PC-9 (cell line): ENCODE measurements around the gene ULBP1. TPM values are rescaled to one million over a fixed set of nuclear protein-coding genes. Genes with fewer than 3 reads are reported as not detected.
A peak's percentile ranks its signal among the peaks of the same experiment; 100 is the strongest.
"Not testable (repeated sequence)": the region's sequence is repeated elsewhere in the genome, so short reads cannot be mapped to it uniquely, and the experiment has no call there.

ENCODE experiments used
- BruUV-seq: library from RNA; stranded (reverse); fragments of 400-500 nt; replicated peaks from 2 replicates; lab custom pipeline; 2021; lab: Mats Ljungman, UMichigan
- CTCF ChIA-PET: fragments of 300-600 bp; sonication (Branson Sonifier 250); formaldehyde crosslinking; loops from one replicate; lab custom pipeline; 2022; ENCODE audit warnings: antibody characterized with exemption; lab: Charles Lee
- POLR2A ChIA-PET: fragments of 300-600 bp; sonication (Branson Sonifier 250); formaldehyde crosslinking; loops from one replicate; lab custom pipeline; 2022; ENCODE audit warnings: antibody characterized with exemption; ENCODE audit not compliant: unreplicated experiment; lab: Charles Lee
- DNase-seq, 2 experiments: peaks; one replicate each; pipeline versions ENCODE4 v3.0.0 to v3.0.0-alpha.2; 2015 to 2022; ENCODE audit warnings: mixed read lengths in 1 of 2
- H2AFZ ChIP-seq: fragments of 200-600 bp; sonication (generic); 2 replicates; pipeline ENCODE4 v1.8.1; 2017; ENCODE audit warnings: antibody characterized with exemption
- H3F3A ChIP-seq: fragments of 200-600 bp; sonication (generic); 2 replicates; pipeline ENCODE4 v1.8.1; 2017; ENCODE audit warnings: antibody characterized with exemption, mild to moderate bottlenecking, low read depth; ENCODE audit not compliant: insufficient read depth
- H3K27ac ChIP-seq: fragments of 200-600 bp; sonication (generic); 2 replicates; pipeline ENCODE4 v1.6.1; 2016; ENCODE audit warnings: mixed run types
- H3K27me3 ChIP-seq: fragments of 200-600 bp; sonication (generic); 2 replicates; pipeline ENCODE4 v1.6.1; 2016; ENCODE audit warnings: low read depth, mixed run types; ENCODE audit not compliant: insufficient read depth
- H3K36me3 ChIP-seq: fragments of 200-600 bp; sonication (generic); 2 replicates; pipeline ENCODE4 v1.6.1; 2016; ENCODE audit warnings: low read depth, mixed run types
- H3K4me1 ChIP-seq: fragments of 200-600 bp; sonication (generic); replicated peaks from 2 replicates; pipeline ENCODE4 v1.6.1; 2016; ENCODE audit warnings: mixed run types; ENCODE audit not compliant: insufficient read depth
- H3K4me2 ChIP-seq: fragments of 200-600 bp; sonication (generic); 2 replicates; pipeline ENCODE4 v1.6.1; 2017; ENCODE audit warnings: mixed run types
- H3K4me3 ChIP-seq: fragments of 200-600 bp; sonication (generic); 2 replicates; pipeline ENCODE4 v1.6.1; 2016; ENCODE audit warnings: mixed run types
- H3K79me2 ChIP-seq: fragments of 200-600 bp; sonication (generic); 2 replicates; pipeline ENCODE4 v1.6.1; 2017; ENCODE audit warnings: low read depth, mixed run types
- H3K9me2 ChIP-seq: fragments of 200-600 bp; sonication (generic); 2 replicates; pipeline ENCODE4 v1.8.1; 2017; ENCODE audit warnings: mild to moderate bottlenecking; ENCODE audit not compliant: insufficient read depth
- H3K9me3 ChIP-seq: fragments of 200-600 bp; sonication (generic); 2 replicates; pipeline ENCODE4 v1.8.1; 2016; ENCODE audit warnings: low read depth; ENCODE audit not compliant: insufficient read depth
- H4K20me1 ChIP-seq: fragments of 200-600 bp; sonication (generic); 2 replicates; pipeline ENCODE4 v1.8.1; 2017; ENCODE audit not compliant: insufficient read depth
- CTCF ChIP-seq: fragments of 200-600 bp; sonication (generic); conservative IDR thresholded peaks from 2 replicates; pipeline ENCODE4 v1.6.1; 2017; ENCODE audit warnings: mixed run types, antibody characterized with exemption, mild to moderate bottlenecking, moderate library complexity
- EZH2 ChIP-seq: fragments of 200-600 bp; sonication (generic); IDR thresholded peaks from 2 replicates; pipeline ENCODE4 v1.8.0; 2017; ENCODE audit warnings: antibody characterized with exemption, low read depth
- intact Hi-C: fragments of 100-400 bp; cut with micrococcal nuclease; formaldehyde crosslinking; loops from one replicate; pipeline ENCODE4 v1.10.0; 2022; ENCODE audit not compliant: unreplicated experiment
- total RNA-seq: library from RNA; stranded (reverse); gene quantifications from 2 replicates; pipeline ENCODE4 v1.2.3, GENCODE V29; 2021

ULBP1 gene
- total RNA-seq, 1 experiment from 2014 or later, result 3.3 TPM

GRCh38 chr6:150005761-150006651, 42.3 kb downstream of the ULBP1 start:
- Histone ChIP-seq H2AFZ (peak overlapping the region; percentile 92), H3K79me2 (no peaks in the 10 kb centered on the region), H3K36me3 (no peaks in the 10 kb centered on the region), H3K9me3 (no peaks in the 10 kb centered on the region), H3K4me2 (peak overlapping the region; percentile 79), H3K4me3 (peak overlapping the region; percentile 60), H4K20me1 (no peaks in the 10 kb centered on the region), H3K4me1 (peaks cover 16% of the 10 kb centered on the region), H3K9me2 (no peaks in the 10 kb centered on the region), H3F3A (no peaks in the 10 kb centered on the region), H3K27me3 (no peaks in the 10 kb centered on the region), H3K27ac (no peak overlapping the region)
- ChIA-PET POLR2A (no interaction called here), CTCF (interaction anchor here (0.6 kb wide), 1 partner anchor 864 kb away, joined by 3 read pairs; no protein-coding TSS in a partner anchor)
- TF ChIP-seq EZH2 (no peak), CTCF (no peak)
- DNase-seq, result no peak
- BruUV-seq, result no TSS peak
- intact Hi-C loops, result loop anchor here (2.0 to 5.0 kb wide), 3 partner anchors 71 to 806 kb away; no protein-coding TSS in a partner anchor

- no TSS peak for BruUV-seq
- no peaks in the 10 kb centered on the region for H3F3A ChIP-seq
- no peak for DNase-seq
- H3K27me3 ChIP-seq, result no peaks in the 10 kb centered on the region
- H3K9me2 ChIP-seq, result no peaks in the 10 kb centered on the region
- no peaks in the 10 kb centered on the region for H3K9me3 ChIP-seq
- no peaks in the 10 kb centered on the region for H3K79me2 ChIP-seq
- H3K4me1 ChIP-seq, result peaks cover 16% of the 10 kb centered on the region
- no peaks in the 10 kb centered on the region for H3K36me3 ChIP-seq
- no peak overlapping the region for H2AFZ ChIP-seq
- H3K4me2 ChIP-seq, result no peak overlapping the region
- no peak overlapping the region for H3K27ac ChIP-seq
- no peak overlapping the region for H3K4me3 ChIP-seq
- POLR2A ChIA-PET, result no interaction called here
- H4K20me1 ChIP-seq, result no peaks in the 10 kb centered on the region
- CTCF ChIA-PET, result interaction anchor here (0.6 kb wide), 1 partner anchor 863 kb away, joined by 3 read pairs; no protein-coding TSS in a partner anchor
- intact Hi-C loops, result loop anchor here (5.0 kb wide), 2 partner anchors 330 to 805 kb away; no protein-coding TSS in a partner anchor
- no peak for TF ChIP-seq EZH2
- peak; percentile 72 for TF ChIP-seq CTCF
Observed at GRCh38 chr6:150006961-150007464, 43.3 kb downstream of the ULBP1 start.

GRCh38 chr6:150008588-150008987, 44.8 kb downstream of the ULBP1 start:
- Histone ChIP-seq H3K4me3 (no peak overlapping the region), H3K9me2 (no peaks in the 10 kb centered on the region), H3K9me3 (no peaks in the 10 kb centered on the region), H3K4me2 (peak overlapping the region; percentile 15), H3K4me1 (peaks cover 16% of the 10 kb centered on the region), H3K79me2 (no peaks in the 10 kb centered on the region), H2AFZ (no peak overlapping the region), H3F3A (no peaks in the 10 kb centered on the region), H3K27ac (no peak overlapping the region), H4K20me1 (no peaks in the 10 kb centered on the region), H3K36me3 (no peaks in the 10 kb centered on the region), H3K27me3 (no peaks in the 10 kb centered on the region)
- intact Hi-C loops, result loop anchor here (5.0 kb wide), 2 partner anchors 329 to 804 kb away; no protein-coding TSS in a partner anchor
- BruUV-seq, result no TSS peak
- ChIA-PET POLR2A (no interaction called here), CTCF (interaction anchor here (0.7 to 1.4 kb wide), 2 partner anchors 25 to 386 kb away, joined by 3 read pairs; no protein-coding TSS in a partner anchor)
- DNase-seq, result peak; percentile 65 to 69
- TF ChIP-seq EZH2, result no peak
- no peak for TF ChIP-seq CTCF

GRCh38 chr6:150012846-150013784, 49.4 kb downstream of the ULBP1 start:
- H3K79me2 ChIP-seq, CTCF ChIA-PET, H3K27me3 ChIP-seq, H3F3A ChIP-seq, H2AFZ ChIP-seq, DNase-seq, H3K9me2 ChIP-seq, BruUV-seq, H3K4me1 ChIP-seq, POLR2A ChIA-PET, H4K20me1 ChIP-seq, intact Hi-C loops, H3K9me3 ChIP-seq, H3K4me3 ChIP-seq, H3K4me2 ChIP-seq, H3K27ac ChIP-seq, H3K36me3 ChIP-seq: not testable (repeated sequence)
